HG03139 (cell line): Measurements from ENCODE around the gene CSRP3.

ENCODE experiments used
- ATAC-seq: cut with Tn5 transposase; IDR thresholded peaks from one replicate; pipeline ENCODE4 v1.9.1; 2021; ENCODE audit not compliant: unreplicated experiment

The CSRP3 gene

GRCh38 chr11:19201737-19202605 lies at the start of gene CSRP3:
Gene CSRP3, minus strand, starts transcription at chr11:19201983. Its CDS starts 9,535 bp downstream, at chr11:19192448.
- ATAC-seq: no peak

- ATAC-seq: no peak
Measured at GRCh38 chr11:19251577-19251976, 49.8 kb upstream of the CSRP3 start.

GRCh38 chr11:19246816-19247215 lies 45.0 kb upstream of the CSRP3 start:
- no peak for ATAC-seq

GRCh38 chr11:19245351-19245750 lies 43.6 kb upstream of the CSRP3 start:
- ATAC-seq: no peak

GRCh38 chr11:19244621-19245020 lies 42.8 kb upstream of the CSRP3 start:
- ATAC-seq: no peak

- ATAC-seq: no peak
Measured at GRCh38 chr11:19244084-19244483, 42.3 kb upstream of the CSRP3 start.

GRCh38 chr11:19243613-19244012 lies 41.8 kb upstream of the CSRP3 start:
- no peak for ATAC-seq

GRCh38 chr11:19243143-19243542 lies 41.4 kb upstream of the CSRP3 start:
- ATAC-seq: no peak

- ATAC-seq: no peak
Measured at GRCh38 chr11:19242179-19242932, 40.6 kb upstream of the CSRP3 start.

- ATAC-seq: peak; percentile 30
Measured at GRCh38 chr11:19241260-19242178, 39.7 kb upstream of the CSRP3 start.

- peak; percentile 83 for ATAC-seq
Measured at GRCh38 chr11:19240420-19241259, 38.9 kb upstream of the CSRP3 start, which contains the start of gene E2F8. Gene E2F8, minus strand, starts transcription at chr11:19240945. Its CDS starts 824 bp downstream, at chr11:19240121.

- ATAC-seq: no peak
Measured at GRCh38 chr11:19239039-19239438, 37.3 kb upstream of the CSRP3 start.

- no peak for ATAC-seq
Measured at GRCh38 chr11:19237813-19238212, 36.0 kb upstream of the CSRP3 start.

- ATAC-seq: no peak
Measured at GRCh38 chr11:19237381-19237780, 35.6 kb upstream of the CSRP3 start.

- ATAC-seq: no peak
Measured at GRCh38 chr11:19234231-19234817, 32.5 kb upstream of the CSRP3 start.

GRCh38 chr11:19232910-19233503 lies 31.2 kb upstream of the CSRP3 start:
- no peak for ATAC-seq

GRCh38 chr11:19229671-19230070 lies 27.9 kb upstream of the CSRP3 start:
- ATAC-seq: no peak

GRCh38 chr11:19228968-19229367 lies 27.2 kb upstream of the CSRP3 start:
- ATAC-seq: no peak
